DMS79 treated with DMSO at 0.1 percent for 48 hours (cell line): ENCODE data around the gene ARID2.

Source experiments
- DNase-seq: peaks from one replicate; lab custom pipeline; 2025; lab: John Stamatoyannopoulos, UW

The ARID2 gene

DNA sequence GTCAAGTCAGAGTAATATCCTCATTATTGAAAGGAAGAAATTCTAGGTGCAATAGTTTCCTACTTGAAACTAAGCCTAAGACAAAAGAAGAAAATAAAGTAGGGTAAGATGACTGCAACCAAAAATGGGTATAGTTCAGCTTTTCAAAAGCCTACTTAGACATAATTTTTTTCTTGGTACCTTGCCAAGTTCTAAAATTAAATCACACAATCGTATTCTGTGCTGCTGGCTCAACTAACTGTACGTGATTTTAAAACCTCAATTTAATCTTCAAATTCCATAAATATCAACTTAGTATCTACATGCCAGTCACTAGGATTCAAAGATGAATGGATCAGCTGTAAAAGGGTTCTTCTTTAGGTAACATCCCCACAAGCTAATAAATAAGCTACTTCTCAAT, 204.0 kb downstream of the ARID2 start:
- DNase-seq: no peak

DNA sequence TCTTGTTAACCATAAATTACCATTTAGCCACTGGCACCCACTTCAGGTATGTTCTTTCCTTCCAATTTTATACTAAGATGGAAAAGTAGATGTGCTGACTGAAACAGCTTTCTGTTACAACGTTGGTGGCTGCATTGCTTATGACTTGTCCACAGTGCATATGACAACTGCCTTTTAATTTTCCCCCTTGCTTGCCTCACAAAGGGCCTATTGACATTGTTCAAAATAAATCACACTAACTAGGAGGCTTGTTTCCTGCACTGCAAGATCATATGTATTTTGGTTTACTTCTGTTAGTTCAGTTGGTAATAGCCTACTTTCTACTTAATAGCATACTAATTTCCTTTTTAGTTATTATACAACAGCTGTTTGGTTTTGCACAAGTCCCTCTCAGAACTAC, 205.4 kb downstream of the ARID2 start:
- no peak for DNase-seq

DNA sequence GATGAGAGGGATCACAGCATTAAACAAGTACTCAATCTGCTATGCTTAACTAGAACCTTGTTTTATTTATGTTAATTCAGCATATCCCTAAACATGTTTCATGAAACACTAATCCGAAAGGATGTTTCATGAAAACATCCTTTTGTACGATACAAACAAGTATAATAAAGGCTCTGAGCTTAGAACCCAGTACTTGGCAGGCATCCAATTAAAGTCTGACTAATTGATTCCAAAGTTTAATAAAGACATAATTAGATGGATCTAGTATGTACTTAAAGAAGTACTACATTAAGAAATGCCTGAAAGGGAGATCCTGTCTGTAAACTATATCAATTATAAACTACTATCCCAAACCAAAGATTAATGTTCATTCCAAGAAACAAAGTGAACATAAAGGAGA, 209.1 kb downstream of the ARID2 start:
- DNase-seq: no peak

DNA sequence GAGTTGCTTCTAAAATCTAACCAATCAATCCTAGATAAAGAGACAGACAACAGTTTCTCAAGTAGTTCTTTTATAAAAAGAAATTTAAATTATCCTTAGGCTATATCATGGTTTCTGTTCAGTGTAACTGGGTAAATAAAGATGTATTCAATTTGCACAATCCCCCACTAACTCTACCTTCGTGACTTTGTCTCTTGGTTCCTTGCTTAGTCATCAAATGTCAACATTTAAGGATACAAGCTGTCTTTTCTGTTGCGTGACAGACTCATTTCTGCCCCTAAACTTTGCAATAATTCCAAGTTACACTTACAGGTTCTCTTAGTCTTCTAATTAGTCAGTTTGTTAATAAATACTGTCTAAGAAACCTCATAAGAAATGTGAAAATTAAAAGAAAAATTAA, 210.3 kb downstream of the ARID2 start:
- no peak for DNase-seq

DNA sequence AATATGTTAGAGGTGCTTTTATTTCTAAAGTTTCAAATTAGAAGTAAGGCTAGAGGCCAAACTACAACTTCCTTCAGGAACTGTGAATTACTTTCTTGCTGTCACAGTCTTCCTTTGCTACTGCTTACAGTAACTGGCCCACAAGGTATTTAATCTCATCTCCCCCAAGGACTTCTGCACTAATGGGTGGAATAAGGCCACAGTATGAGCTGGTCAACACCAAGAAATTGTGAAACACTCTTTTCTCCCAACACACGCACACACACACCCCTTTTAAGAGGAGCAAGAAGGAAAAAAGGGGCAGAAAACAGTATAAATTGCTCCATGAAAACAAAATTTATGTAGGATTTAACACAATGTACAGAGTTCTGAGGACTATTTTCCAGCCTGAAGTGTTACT, 215.3 kb downstream of the ARID2 start:
- no peak for DNase-seq

DNA sequence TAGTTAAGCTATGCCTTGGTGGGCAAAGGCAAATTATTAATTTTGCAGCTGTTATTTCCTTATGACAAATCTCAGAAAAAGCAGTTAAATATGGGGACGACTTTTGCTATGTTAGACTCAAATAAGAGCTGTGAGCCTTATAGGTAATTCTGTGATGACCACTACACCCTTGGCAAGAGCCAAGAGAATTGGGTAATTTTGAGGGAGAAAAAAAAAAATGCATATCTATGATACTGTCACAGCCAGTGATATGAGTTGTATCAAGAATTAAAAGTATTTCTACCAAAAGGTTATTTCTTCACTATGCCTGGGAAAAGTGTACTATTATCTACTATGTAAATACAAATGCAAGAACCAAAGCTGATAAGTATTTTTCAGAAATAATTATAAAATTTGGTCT, 216.9 kb downstream of the ARID2 start:
- DNase-seq: no peak

DNA sequence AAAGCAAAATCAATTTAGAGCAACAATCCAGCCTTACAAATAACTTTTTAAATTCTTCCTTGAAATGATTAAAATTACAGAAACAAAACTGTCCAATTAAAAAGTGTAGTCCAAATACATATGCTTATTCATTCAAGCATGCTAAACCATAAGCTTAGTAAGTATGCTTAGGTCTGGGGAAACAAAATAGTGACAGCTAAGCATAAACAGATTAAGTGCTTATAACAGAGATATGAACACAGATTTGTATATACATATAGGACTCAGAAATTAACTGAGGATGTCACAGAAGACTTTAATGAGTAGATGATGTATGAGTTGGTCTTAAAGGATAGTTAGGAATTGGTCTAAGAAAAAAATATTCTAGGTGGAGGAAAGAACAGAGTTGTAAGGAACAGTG, 219.0 kb downstream of the ARID2 start:
- no peak for DNase-seq
